Jurkat, Clone E6-1 (cell line): ENCODE results near the gene TRANK1.
A peak's percentile ranks its signal among the peaks of the same experiment; 100 is the strongest.

Experiments
- DNase-seq: peaks from one replicate; pipeline ENCODE4 v3.0.0-alpha.2; 2011; ENCODE audit warnings: low read depth, low spot score
- H3K4me3 ChIP-seq: 2 replicates; pipeline ENCODE4 v1.5.1; 2011; ENCODE audit warnings: mild to moderate bottlenecking, low read length, control low read depth, moderate library complexity

The TRANK1 gene

DNA sequence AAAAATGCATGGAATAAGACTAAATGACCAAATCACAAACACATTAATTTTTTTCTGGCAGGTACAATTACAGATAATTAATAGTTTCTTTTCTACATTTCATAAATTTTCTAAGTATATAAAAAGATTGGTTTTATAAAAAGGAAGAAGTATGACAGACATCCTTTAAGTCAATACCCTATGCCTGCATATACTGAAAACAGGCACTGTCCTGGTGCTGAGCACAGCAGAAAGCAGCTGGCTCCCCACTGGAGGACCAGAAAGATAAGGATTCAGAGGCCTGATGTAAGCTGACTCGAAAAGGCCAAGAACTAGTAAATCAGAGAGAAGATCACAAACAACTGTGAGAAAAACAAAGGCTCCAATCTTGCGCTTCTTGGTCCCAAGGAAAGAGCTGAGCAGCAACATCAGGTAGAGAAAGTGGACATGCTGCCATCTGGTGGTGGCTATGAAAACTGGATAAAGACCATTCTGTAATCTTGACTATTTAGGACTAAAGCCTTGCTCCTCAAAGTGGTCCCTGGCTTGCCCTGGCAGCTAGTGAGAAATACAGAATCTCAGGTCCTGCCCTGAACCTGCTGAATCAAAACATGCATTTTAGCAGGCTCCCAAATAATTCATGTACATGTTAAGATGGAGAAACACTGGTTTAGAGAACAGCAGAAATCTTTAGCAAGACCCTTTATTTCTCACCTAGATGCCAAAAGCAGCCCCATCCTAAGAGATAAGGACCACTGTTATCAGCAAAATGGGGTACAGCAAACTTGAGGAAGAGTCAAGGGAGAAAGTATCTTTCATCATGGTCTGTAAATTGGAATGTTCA is 76.0 kb downstream of the TRANK1 start:
- no peak overlapping the region for H3K4me3 ChIP-seq
- DNase-seq = peak; percentile 69

- no peak for DNase-seq
- H3K4me3 ChIP-seq = no peak overlapping the region
Measured at GRCh38 chr3:36867810-36868209, 77.0 kb downstream of the TRANK1 start.

DNA sequence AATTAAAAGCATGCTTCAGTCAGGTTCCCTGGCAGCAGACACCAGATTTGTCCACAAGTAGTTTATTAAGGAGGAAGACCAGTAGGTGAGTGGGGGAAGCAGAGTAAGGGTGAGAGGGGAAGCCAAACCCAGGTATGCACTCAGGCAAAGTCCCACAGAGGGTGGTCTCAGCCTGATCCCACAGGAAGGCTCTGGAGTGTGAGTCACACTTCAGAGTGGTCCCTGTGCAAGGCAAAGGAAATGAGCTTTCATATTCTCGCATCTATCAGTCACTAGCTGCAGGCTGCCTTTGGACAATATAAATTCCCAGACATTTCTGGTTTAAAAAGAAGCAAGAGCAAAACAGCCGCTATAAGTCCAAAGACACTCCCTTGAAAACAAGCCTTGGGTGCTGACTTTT is 78.5 kb downstream of the TRANK1 start:
- DNase-seq = no peak
- H3K4me3 ChIP-seq = no peak overlapping the region

- DNase-seq = no peak
- no peak overlapping the region for H3K4me3 ChIP-seq
Measured at GRCh38 chr3:36864180-36865053, 80.4 kb downstream of the TRANK1 start.

- no peak overlapping the region for H3K4me3 ChIP-seq
- DNase-seq = no peak
Measured at GRCh38 chr3:36862076-36862755, 82.6 kb downstream of the TRANK1 start.

DNA sequence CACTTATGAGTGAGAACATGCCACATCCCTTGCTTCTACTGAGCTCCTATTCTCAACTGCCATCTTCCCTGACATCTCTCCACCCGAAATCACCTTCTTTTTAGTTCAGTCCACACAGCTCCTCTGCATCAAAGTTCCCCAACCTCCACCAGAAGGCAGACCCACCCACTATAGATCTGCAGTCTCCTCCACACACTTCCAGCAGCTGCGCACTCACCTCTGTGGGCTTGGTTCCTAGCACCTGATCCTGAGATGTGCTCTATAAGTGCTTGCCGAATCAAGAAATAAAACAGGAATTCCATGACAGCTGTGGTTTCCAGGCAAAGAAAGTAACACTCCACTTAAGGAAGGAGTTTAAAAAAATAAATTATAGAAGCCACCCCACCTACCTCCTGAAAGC is 85.4 kb downstream of the TRANK1 start:
- no peak overlapping the region for H3K4me3 ChIP-seq
- no peak for DNase-seq

- H3K4me3 ChIP-seq = no peak overlapping the region
- no peak for DNase-seq
Measured at GRCh38 chr3:36852071-36852470, 92.8 kb downstream of the TRANK1 start.

DNA sequence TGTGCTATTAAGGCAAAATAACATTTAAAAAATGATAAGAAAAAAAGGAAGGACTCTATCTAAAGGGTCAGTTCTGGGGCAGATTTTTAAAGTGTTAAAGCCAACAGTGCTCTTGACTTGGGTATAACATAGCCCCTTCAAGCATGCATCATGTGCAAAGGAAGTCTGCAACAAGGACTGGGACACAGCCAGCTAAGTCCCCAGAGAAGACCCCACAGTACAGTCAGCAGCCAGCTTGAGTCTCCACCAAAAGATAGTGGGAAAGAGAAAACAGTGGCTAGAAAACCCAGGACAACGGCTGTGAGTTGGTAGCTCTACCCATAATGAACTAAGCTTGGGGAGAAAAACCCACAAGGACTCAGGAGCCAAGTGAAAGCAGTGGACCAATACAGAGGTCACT is 94.1 kb downstream of the TRANK1 start:
- no peak overlapping the region for H3K4me3 ChIP-seq
- DNase-seq = no peak

GRCh38 chr3:36846406-36846805 is 98.4 kb downstream of the TRANK1 start:
- no peak for DNase-seq
- no peak overlapping the region for H3K4me3 ChIP-seq

- no peak overlapping the region for H3K4me3 ChIP-seq
- DNase-seq = peak; percentile 79
Measured at GRCh38 chr3:36843065-36844051, 101.5 kb downstream of the TRANK1 start.

- H3K4me3 ChIP-seq = no peak overlapping the region
Measured at GRCh38 chr3:36842275-36842674, 102.6 kb downstream of the TRANK1 start.

DNA sequence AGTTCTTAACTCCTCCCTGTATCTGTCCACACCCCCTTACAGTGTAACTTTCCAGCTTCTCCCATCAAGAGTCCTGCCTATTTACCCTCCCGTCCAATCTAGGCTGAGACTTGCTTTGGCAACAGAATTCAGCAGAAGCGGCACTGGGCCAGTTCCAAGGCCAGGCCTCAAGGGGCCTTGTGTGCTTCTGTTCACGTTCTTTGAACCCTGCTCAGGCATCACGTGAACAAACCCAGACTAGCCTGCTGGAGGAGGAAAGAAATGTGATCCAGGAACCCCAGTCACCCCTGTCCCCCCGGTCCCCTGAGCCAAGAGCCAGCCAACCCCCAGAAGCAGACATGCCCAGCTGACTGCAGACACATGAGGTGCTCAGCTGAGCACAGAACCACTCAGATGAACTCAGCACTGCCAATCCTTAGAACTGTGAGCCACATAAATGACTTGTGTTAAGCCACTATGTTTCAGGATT is 104.4 kb downstream of the TRANK1 start:
- no peak overlapping the region for H3K4me3 ChIP-seq
- no peak for DNase-seq

More at GRCh38 chr3:36842275-36842674, 102.6 kb downstream of the TRANK1 start:
- no peak for DNase-seq

- DNase-seq = no peak
- H3K4me3 ChIP-seq = no peak overlapping the region
Measured at GRCh38 chr3:36837089-36837488, 107.8 kb downstream of the TRANK1 start.

GRCh38 chr3:36833160-36833814 is 111.6 kb downstream of the TRANK1 start:
- DNase-seq = no peak
- no peak overlapping the region for H3K4me3 ChIP-seq

- no peak overlapping the region for H3K4me3 ChIP-seq
- no peak for DNase-seq
Measured at GRCh38 chr3:36832406-36832805, 112.4 kb downstream of the TRANK1 start.

GRCh38 chr3:36827133-36827532 is 117.7 kb downstream of the TRANK1 start:
- DNase-seq = no peak
- H3K4me3 ChIP-seq = no peak overlapping the region

- H3K4me3 ChIP-seq = no peak overlapping the region
Measured at GRCh38 chr3:36826240-36826639, 118.6 kb downstream of the TRANK1 start.

DNA sequence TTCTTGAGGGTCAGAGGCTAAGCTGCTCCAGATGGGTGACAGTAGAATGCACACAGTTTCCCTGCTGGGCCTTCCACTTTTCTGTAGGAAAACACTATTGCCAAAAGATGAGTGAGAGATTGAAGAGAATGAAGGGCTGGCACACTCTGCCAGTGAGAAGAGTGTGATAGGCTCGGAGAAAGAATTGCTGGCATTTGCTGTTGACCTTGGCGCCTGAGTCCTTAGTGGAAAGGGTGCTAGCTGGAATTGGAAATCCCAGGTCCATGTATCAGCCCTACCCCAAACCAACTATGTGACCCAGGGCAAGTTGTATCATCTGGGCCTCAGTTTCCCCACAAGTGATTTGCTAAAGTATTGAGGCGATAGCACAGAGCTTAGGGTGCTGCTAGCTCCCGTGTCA is 120.4 kb downstream of the TRANK1 start:
- no peak for DNase-seq
- H3K4me3 ChIP-seq = no peak overlapping the region

More at GRCh38 chr3:36826240-36826639, 118.6 kb downstream of the TRANK1 start:
- DNase-seq = no peak
